GM20000 (cell line): Measurements from ENCODE around the gene GHDC.

ENCODE experiments used
- DNase-seq: peaks from one replicate; pipeline ENCODE4 v3.0.0; 2012; ENCODE audit warnings: low spot score
- TF ChIP-seq, protein P1 (sequence below): IDR thresholded peaks from 2 replicates; pipeline ENCODE4 v1.5.1; 2012; ENCODE audit warnings: mild to moderate bottlenecking, control low read depth; ENCODE audit errors: extremely low read depth, missing control alignments

Gene GHDC

GRCh38 chr17:42184713-42185620, 9.3 kb downstream of the GHDC start, which contains the start of gene HCRT:
HCRT (minus strand) TSS chr17:42185452; CDS start chr17:42185365, 87 bp downstream.
- no peak for DNase-seq
- TF ChIP-seq, protein P1, sequence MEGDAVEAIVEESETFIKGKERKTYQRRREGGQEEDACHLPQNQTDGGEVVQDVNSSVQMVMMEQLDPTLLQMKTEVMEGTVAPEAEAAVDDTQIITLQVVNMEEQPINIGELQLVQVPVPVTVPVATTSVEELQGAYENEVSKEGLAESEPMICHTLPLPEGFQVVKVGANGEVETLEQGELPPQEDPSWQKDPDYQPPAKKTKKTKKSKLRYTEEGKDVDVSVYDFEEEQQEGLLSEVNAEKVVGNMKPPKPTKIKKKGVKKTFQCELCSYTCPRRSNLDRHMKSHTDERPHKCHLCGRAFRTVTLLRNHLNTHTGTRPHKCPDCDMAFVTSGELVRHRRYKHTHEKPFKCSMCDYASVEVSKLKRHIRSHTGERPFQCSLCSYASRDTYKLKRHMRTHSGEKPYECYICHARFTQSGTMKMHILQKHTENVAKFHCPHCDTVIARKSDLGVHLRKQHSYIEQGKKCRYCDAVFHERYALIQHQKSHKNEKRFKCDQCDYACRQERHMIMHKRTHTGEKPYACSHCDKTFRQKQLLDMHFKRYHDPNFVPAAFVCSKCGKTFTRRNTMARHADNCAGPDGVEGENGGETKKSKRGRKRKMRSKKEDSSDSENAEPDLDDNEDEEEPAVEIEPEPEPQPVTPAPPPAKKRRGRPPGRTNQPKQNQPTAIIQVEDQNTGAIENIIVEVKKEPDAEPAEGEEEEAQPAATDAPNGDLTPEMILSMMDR, result no peak

GRCh38 chr17:42183741-42184711, 10.3 kb downstream of the GHDC start:
- DNase-seq, result peak; percentile 97
- TF ChIP-seq, protein P1, result peak; percentile 96

- TF ChIP-seq, protein P1, result no peak
- no peak for DNase-seq
Observed at GRCh38 chr17:42182927-42183734, 11.2 kb downstream of the GHDC start.

GRCh38 chr17:42181851-42182207, 12.5 kb downstream of the GHDC start:
- DNase-seq, result no peak
- TF ChIP-seq, protein P1, result no peak

GRCh38 chr17:42180922-42181850, 13.1 kb downstream of the GHDC start, which contains the start of gene KCNH4:
KCNH4 (minus strand) TSS chr17:42181142; CDS start chr17:42180945, 197 bp downstream.
- TF ChIP-seq, protein P1, result peak; percentile 66
- DNase-seq, result peak; percentile 96

DNA sequence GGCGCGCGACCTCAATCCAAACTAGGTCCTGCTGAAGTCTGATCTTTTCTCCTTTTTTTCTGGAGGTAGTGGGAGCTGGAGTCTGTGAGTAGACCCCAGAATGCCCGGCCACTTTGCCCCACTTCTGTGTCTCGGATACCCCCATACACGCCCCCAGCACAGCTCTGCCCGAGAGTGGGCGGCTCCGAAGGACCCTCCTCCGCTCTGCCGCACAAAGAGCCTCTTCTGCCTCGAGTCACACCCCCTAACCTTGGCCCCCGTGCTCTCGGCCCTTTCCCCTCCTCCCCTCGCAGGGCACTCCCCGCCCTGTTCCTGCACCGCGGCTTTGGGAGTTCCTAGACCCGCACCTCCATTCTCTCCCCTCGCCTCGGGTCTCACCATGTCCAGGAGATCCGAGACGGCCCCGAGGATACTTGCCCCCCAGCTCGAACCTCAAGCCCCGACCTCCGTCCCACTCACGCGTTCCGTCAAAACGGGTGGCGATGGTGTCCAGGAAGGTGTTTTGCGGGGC, 13.8 kb downstream of the GHDC start:
- TF ChIP-seq, protein P1, result no peak
- no peak for DNase-seq
